NB4 (cell line): ENCODE results near the gene CTSE.

ENCODE experiments used
- CTCF ChIP-seq: IDR thresholded peaks from one replicate; pipeline ENCODE4 v1.5.1; 2012; ENCODE audit warnings: low read depth, low read length
- MAX ChIP-seq: IDR thresholded peaks from 2 replicates; pipeline ENCODE4 v1.6.1; 2011; ENCODE audit warnings: low read depth, low read length
- MYC ChIP-seq: IDR thresholded peaks from 2 replicates; pipeline ENCODE4 v1.6.1; 2011; ENCODE audit warnings: low read depth, low read length
- POLR2A ChIP-seq: IDR thresholded peaks from 2 replicates; pipeline ENCODE4 v1.6.1; 2011; ENCODE audit warnings: mild to moderate bottlenecking; ENCODE audit not compliant: insufficient read length; ENCODE audit errors: extremely low read depth

GRCh38 chr1:206059355-206059915, 35.7 kb upstream of the CTSE start:
- TF ChIP-seq CTCF (no peak), POLR2A (no peak), MAX (peak; percentile 71), MYC (peak; percentile 74)
